ENCODE measurements around the gene GSTA4.

DNA sequence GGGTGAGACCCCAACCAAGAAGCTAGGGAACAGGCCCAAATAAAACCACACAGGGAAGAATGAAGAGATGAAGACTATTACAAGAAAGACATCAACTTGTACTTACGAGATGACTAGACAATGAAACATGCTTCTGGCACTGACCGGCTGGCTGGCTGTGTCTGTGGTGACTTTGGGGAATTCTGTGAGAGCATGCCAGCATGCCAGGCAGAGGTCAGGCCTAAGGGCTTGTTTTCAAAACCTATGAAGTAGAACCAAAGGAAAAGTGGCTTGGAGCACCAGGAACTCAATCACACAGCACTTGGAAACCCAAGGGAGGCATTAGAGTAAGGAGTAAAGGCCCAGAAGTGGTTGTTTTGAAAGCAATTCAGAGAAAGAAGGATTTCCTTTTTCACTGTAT is 57.2 kb downstream of the GSTA4 start:
- TF ChIP-seq, protein P1, sequence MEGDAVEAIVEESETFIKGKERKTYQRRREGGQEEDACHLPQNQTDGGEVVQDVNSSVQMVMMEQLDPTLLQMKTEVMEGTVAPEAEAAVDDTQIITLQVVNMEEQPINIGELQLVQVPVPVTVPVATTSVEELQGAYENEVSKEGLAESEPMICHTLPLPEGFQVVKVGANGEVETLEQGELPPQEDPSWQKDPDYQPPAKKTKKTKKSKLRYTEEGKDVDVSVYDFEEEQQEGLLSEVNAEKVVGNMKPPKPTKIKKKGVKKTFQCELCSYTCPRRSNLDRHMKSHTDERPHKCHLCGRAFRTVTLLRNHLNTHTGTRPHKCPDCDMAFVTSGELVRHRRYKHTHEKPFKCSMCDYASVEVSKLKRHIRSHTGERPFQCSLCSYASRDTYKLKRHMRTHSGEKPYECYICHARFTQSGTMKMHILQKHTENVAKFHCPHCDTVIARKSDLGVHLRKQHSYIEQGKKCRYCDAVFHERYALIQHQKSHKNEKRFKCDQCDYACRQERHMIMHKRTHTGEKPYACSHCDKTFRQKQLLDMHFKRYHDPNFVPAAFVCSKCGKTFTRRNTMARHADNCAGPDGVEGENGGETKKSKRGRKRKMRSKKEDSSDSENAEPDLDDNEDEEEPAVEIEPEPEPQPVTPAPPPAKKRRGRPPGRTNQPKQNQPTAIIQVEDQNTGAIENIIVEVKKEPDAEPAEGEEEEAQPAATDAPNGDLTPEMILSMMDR (conservative IDR thresholded peaks at IDR 0.05; ENCODE audit: low read length), result no peak
- TF ChIP-seq EZH2phosphoT487 (IDR thresholded peaks at IDR 0.05; ENCODE audit: borderline replicate concordance), result no peak

All from Loucy (cell line).